Stimulated activated naive CD8-positive, alpha-beta T cell treated with anti-CD3 and anti-CD28 coated beads, Interleukin-15, amount 100 ng/mL, for 72 hours (primary cell): ENCODE results near the gene PTGS1.
A peak's percentile ranks its signal among the peaks of the same experiment; 100 is the strongest.

Experiments
- ATAC-seq: fragments of 150-1000 bp; cut with Tn5 transposase; 2 replicates; pipeline ENCODE4 v1.10.0; 2021; ENCODE audit warnings: mild to moderate bottlenecking, moderate library complexity
- DNase-seq, 2 donors: peaks; one replicate each; pipeline ENCODE4 v3.0.0; 2021 to 2022
- H3K27ac Mint-ChIP-seq, 2 donors: one replicate each; pipeline ENCODE4 v1.8.0; 2022; ENCODE audit warnings: mild to moderate bottlenecking in 2 of 2, mixed read lengths in 2 of 2, moderate library complexity in 2 of 2
- H3K27me3 Mint-ChIP-seq: one replicate; pipeline ENCODE4 v1.8.0; 2022; ENCODE audit warnings: mixed read lengths
- H3K4me1 Mint-ChIP-seq: one replicate; pipeline ENCODE4 v1.8.0; 2022; ENCODE audit warnings: mild to moderate bottlenecking, mixed read lengths
- H3K4me3 Mint-ChIP-seq, 2 donors: one replicate each; pipeline ENCODE4 v1.8.0; 2022; ENCODE audit warnings: mild to moderate bottlenecking in 2 of 2, mixed read lengths in 2 of 2, moderate library complexity in 1 of 2
- H3K9me3 Mint-ChIP-seq, 2 donors: one replicate each; pipeline ENCODE4 v1.8.0; 2022; ENCODE audit warnings: mixed read lengths in 2 of 2

PTGS1 gene

GRCh38 chr9:122379340-122379739, 8.5 kb downstream of the PTGS1 start:
- no peak for DNase-seq

DNA sequence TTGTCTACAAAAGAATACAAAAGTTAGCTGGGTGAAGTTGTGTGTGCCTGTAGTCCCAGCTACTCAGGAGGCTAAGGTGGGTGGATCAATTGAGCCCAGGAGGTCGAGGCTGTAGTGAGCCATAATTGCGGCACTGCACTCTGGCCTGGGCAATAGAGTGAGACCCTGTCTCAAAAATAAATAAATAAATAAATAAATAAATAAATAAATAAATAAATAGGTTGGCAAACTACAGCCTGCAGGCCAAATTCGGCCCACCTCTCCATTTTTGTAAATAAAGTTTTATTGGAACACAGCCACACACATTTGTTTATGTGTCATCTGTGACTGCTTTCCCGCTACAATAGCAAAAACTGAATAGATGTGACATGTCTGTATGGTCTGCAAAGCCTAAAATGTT, 9.5 kb downstream of the PTGS1 start:
- ATAC-seq (no peak), DNase-seq (no peak)
- peaks cover 23% of the 10 kb centered on the region for H3K27me3 Mint-ChIP-seq
- H3K4me1 Mint-ChIP-seq: peaks cover 24% of the 10 kb centered on the region
- H3K9me3 Mint-ChIP-seq: no peaks in the 10 kb centered on the region
- no peak overlapping the region for H3K27ac Mint-ChIP-seq
- no peak overlapping the region for H3K4me3 Mint-ChIP-seq

More at GRCh38 chr9:122379340-122379739, 8.5 kb downstream of the PTGS1 start:
- Mint-ChIP-seq H3K4me3 (no peak overlapping the region), H3K27ac (no peak overlapping the region), H3K4me1 (peaks cover 21% of the 10 kb centered on the region), H3K9me3 (no peaks in the 10 kb centered on the region), H3K27me3 (peaks cover 29% of the 10 kb centered on the region)
- no peak for ATAC-seq

DNA sequence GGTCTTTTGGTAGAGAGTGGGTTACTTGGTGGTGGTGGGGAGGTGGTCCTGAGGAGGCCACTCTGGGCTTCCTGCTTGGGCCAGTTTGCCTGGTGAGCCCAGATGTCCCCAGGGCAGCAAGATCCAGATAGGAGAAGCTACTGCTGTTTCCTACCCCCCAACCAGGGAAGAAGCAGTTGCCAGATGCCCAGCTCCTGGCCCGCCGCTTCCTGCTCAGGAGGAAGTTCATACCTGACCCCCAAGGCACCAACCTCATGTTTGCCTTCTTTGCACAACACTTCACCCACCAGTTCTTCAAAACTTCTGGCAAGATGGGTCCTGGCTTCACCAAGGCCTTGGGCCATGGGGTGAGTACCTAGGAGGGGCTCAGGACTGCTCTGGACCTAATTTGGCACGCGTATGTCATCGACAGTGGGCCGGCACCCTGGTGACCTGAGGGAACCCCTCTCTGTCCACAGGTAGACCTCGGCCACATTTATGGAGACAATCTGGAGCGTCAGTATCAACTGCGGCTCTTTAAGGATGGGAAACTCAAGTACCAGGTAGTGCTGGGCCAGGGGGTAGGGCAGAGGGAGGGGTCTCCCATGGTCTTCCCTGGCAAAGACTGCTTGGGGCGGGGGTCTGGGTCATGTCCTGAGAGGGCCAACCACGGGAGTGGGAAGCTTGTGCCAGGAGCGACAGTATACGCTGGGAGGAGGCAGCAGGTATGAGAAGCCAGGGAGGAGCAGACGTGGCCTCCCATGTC, 10.6 kb downstream of the PTGS1 start:
- no peak overlapping the region for H3K27ac Mint-ChIP-seq
- H3K4me3 Mint-ChIP-seq: no peak overlapping the region
- H3K4me1 Mint-ChIP-seq: peaks cover 29% of the 10 kb centered on the region
- H3K27me3 Mint-ChIP-seq: peaks cover 16% of the 10 kb centered on the region
- no peak for ATAC-seq
- no peak for DNase-seq
- H3K9me3 Mint-ChIP-seq: no peaks in the 10 kb centered on the region

DNA sequence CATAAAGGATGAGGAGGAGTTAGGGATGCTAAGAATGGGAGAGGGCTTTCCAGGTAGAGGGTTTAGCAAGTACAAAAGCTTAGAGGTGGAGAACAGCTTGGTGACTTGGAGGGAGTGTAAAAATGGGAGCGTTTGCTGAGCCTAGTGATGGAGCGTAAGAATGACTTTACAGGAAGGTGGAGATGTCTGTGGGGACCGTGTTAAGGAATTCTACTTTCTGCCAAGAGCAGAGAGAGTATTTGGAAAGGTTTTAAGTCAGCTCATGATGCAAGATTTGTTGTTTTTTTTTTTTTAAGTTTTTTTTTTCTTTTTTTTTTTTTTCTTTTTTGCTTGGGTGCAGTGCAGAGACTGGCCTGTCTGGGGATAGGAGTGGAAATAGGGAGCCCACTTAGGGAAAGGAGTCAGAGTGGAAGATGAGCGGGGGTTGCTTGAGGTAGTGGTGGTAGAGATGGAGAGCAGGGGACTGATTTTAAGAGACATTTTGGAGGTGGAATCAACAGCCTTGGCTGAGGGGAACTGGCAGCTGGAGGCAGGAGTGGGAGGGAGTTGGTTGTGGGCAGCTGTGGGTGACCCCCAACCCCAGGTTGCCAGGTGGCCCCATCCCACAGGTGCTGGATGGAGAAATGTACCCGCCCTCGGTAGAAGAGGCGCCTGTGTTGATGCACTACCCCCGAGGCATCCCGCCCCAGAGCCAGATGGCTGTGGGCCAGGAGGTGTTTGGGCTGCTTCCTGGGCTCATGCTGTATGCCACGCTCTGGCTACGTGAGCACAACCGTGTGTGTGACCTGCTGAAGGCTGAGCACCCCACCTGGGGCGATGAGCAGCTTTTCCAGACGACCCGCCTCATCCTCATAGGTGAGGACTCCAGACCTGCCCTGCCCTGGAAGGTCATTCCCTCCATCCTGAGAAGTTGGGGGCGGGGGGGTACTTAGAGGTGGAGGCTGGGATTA, 12.4 kb downstream of the PTGS1 start:
- H3K4me3 Mint-ChIP-seq: no peak overlapping the region
- peaks cover 8% of the 10 kb centered on the region for H3K27me3 Mint-ChIP-seq
- DNase-seq: no peak
- no peaks in the 10 kb centered on the region for H3K9me3 Mint-ChIP-seq
- no peak for ATAC-seq
- no peak overlapping the region for H3K27ac Mint-ChIP-seq
- peaks cover 19% of the 10 kb centered on the region for H3K4me1 Mint-ChIP-seq

DNA sequence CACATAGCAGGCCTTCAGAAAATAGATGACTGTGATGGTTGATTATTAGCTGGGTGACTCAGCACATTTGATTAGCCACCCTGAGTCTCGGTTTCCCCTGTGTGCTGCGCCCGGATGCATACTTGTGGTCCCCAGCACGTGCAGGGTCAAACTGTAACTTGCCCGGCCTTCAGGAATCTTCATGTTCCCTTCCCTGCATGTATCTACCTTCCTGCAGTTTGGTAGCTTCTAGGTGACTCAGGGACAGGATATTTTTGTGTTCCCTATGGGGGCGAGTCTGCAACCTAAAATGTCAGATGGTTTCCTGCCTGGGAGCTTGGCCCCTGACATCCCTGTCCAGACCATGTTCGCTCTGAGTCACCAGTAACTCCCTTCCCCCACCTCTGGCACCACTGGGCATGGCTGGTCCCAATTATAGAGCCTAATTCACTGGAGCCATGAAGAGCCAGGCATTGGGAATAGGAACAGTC, 13.2 kb downstream of the PTGS1 start:
- ATAC-seq (no peak), DNase-seq (no peak)
- peaks cover 18% of the 10 kb centered on the region for H3K4me1 Mint-ChIP-seq
- H3K27ac Mint-ChIP-seq: no peak overlapping the region
- no peak overlapping the region for H3K4me3 Mint-ChIP-seq
- peaks cover 6% of the 10 kb centered on the region for H3K27me3 Mint-ChIP-seq
- no peaks in the 10 kb centered on the region for H3K9me3 Mint-ChIP-seq

DNA sequence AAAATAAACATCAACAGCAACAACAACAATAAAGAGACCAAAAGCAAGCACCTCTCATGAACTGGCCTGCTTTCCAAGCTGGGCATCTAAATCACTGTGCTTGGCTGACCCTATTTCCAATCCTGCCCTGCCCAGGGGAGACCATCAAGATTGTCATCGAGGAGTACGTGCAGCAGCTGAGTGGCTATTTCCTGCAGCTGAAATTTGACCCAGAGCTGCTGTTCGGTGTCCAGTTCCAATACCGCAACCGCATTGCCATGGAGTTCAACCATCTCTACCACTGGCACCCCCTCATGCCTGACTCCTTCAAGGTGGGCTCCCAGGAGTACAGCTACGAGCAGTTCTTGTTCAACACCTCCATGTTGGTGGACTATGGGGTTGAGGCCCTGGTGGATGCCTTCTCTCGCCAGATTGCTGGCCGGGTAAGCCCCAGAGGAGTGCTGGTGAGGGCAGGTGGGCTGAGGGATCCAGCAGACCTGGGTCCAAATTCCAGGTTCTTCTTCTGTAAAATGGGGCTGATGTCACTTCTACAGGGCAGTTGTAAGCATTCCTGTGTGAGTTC, 15.6 kb downstream of the PTGS1 start:
- peaks cover 29% of the 10 kb centered on the region for H3K4me1 Mint-ChIP-seq
- no peak overlapping the region for H3K4me3 Mint-ChIP-seq
- no peaks in the 10 kb centered on the region for H3K9me3 Mint-ChIP-seq
- no peak for ATAC-seq
- DNase-seq: no peak
- no peak overlapping the region for H3K27ac Mint-ChIP-seq
- H3K27me3 Mint-ChIP-seq: peaks cover 23% of the 10 kb centered on the region

- peaks cover 29% of the 10 kb centered on the region for H3K4me1 Mint-ChIP-seq
- H3K27ac Mint-ChIP-seq: no peak overlapping the region
- DNase-seq (no peak), ATAC-seq (no peak)
- H3K27me3 Mint-ChIP-seq: peaks cover 31% of the 10 kb centered on the region
- H3K9me3 Mint-ChIP-seq: no peaks in the 10 kb centered on the region
- H3K4me3 Mint-ChIP-seq: no peak overlapping the region
Observed at GRCh38 chr9:122387536-122387935, 16.7 kb downstream of the PTGS1 start.

DNA sequence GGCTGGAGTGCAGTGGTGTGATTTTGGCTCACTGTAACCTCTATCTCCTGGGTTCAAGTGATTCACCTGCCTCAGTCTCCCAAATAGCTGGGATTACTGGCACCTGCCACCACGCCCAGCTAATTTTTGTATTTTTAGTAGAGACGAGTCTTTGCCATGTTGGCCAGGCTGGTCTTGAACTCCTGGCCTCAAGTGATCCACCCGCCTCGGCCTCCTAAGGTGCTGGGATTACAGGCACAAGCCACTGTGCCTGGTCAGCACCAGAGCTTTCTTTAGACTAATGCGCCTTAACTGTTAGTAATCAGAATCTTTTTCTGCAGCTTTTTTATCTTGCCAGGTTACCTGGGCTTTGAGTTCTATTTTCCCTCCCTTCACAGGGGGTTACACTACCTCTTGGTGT, 18.4 kb downstream of the PTGS1 start:
- H3K9me3 Mint-ChIP-seq: no peaks in the 10 kb centered on the region
- peaks cover 45% of the 10 kb centered on the region for H3K27me3 Mint-ChIP-seq
- H3K4me3 Mint-ChIP-seq: no peak overlapping the region
- DNase-seq (no peak), ATAC-seq (no peak)
- H3K4me1 Mint-ChIP-seq: peaks cover 20% of the 10 kb centered on the region
- no peak overlapping the region for H3K27ac Mint-ChIP-seq

DNA sequence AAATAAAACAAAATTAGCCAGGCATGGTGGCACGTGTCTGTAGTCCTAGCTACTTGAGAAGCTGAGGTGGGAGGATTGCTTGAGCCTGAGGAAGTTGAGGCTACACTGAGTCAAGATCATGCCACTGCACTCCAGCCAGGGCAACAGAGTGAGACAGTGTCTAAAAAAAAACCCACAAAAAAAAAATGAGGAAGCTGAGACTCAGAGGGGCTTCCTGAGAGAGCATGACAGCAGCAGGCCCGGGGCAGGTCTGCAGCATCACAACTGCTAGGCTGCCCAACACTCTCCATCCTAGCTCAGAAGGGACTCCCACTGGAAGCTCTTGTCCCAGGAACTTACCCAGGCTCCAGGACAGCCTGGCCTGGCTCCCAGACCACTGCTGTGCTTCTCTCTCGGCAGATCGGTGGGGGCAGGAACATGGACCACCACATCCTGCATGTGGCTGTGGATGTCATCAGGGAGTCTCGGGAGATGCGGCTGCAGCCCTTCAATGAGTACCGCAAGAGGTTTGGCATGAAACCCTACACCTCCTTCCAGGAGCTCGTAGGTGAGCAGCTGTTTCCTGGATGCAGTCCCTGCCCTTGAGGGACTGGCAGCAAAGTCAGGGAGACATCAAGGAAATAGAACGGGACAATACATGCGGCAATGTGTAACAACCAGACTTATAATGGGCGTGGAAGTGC, 19.1 kb downstream of the PTGS1 start:
- no peak for DNase-seq
- H3K27ac Mint-ChIP-seq: no peak overlapping the region

GRCh38 chr9:122392284-122392683, 21.5 kb downstream of the PTGS1 start:
- Mint-ChIP-seq H3K4me1 (peaks cover 11% of the 10 kb centered on the region), H3K9me3 (no peaks in the 10 kb centered on the region), H3K27ac (no peak overlapping the region), H3K4me3 (no peak overlapping the region), H3K27me3 (peaks cover 54% of the 10 kb centered on the region)
- no peak for ATAC-seq
- DNase-seq: no peak

More for the DNA sequence above, 19.1 kb downstream of the PTGS1 start:
- no peak overlapping the region for H3K4me3 Mint-ChIP-seq
- ATAC-seq: peak; percentile 26
- H3K9me3 Mint-ChIP-seq: no peaks in the 10 kb centered on the region
- peaks cover 52% of the 10 kb centered on the region for H3K27me3 Mint-ChIP-seq
- H3K4me1 Mint-ChIP-seq: peaks cover 16% of the 10 kb centered on the region

- Mint-ChIP-seq H3K4me1 (peaks cover 11% of the 10 kb centered on the region), H3K4me3 (no peak overlapping the region), H3K27ac (no peak overlapping the region), H3K9me3 (no peaks in the 10 kb centered on the region), H3K27me3 (peaks cover 58% of the 10 kb centered on the region)
- no peak for ATAC-seq
- no peak for DNase-seq
Observed at GRCh38 chr9:122392714-122393113, 21.9 kb downstream of the PTGS1 start.

GRCh38 chr9:122393284-122393983, 22.6 kb downstream of the PTGS1 start:
- Mint-ChIP-seq H3K4me1 (peaks cover 11% of the 10 kb centered on the region), H3K9me3 (no peaks in the 10 kb centered on the region), H3K4me3 (no peak overlapping the region), H3K27ac (no peak overlapping the region), H3K27me3 (peaks cover 65% of the 10 kb centered on the region)
- ATAC-seq (no peak), DNase-seq (no peak)

GRCh38 chr9:122394265-122395125, 23.7 kb downstream of the PTGS1 start:
- peaks cover 65% of the 10 kb centered on the region for H3K27me3 Mint-ChIP-seq
- no peak for DNase-seq
- peaks cover 9% of the 10 kb centered on the region for H3K4me1 Mint-ChIP-seq
- no peak overlapping the region for H3K27ac Mint-ChIP-seq
- peaks cover 4 to 6% of the 10 kb centered on the region in 2 donors for H3K9me3 Mint-ChIP-seq
- H3K4me3 Mint-ChIP-seq: no peak overlapping the region
- no peak for ATAC-seq

DNA sequence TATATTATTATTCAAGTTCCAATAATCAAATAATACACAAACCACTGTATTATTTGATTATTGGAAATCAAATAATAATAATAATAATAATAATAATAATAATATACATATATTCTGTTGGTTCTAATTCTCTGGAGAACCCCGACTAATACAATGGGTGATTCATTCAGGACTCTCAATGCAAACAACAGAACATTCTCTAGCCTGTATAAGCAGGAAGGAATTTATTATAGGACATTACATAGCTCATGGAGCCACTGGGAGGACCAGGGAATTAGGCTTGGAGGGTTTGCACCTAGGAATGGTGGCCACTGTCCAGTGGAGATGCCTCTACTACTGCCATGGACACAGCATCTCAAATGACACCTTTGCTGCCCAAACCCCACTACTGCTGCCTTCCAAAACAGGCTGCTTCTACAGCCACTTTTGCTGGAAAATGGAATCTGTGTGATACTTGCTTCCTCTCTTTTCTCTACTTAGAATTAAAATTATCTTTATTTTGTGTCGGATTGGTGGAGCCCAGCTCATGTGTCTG, 25.9 kb downstream of the PTGS1 start:
- ATAC-seq (no peak), DNase-seq (no peak)

More for the DNA sequence above, 25.9 kb downstream of the PTGS1 start:
- Mint-ChIP-seq H3K27ac (no peak overlapping the region), H3K4me3 (no peak overlapping the region), H3K27me3 (peaks cover 63% of the 10 kb centered on the region), H3K4me1 (no peaks in the 10 kb centered on the region), H3K9me3 (peaks cover 11 to 23% of the 10 kb centered on the region in 2 donors)
